ENCODE results near the gene SYNE2.

Gene SYNE2

DNA sequence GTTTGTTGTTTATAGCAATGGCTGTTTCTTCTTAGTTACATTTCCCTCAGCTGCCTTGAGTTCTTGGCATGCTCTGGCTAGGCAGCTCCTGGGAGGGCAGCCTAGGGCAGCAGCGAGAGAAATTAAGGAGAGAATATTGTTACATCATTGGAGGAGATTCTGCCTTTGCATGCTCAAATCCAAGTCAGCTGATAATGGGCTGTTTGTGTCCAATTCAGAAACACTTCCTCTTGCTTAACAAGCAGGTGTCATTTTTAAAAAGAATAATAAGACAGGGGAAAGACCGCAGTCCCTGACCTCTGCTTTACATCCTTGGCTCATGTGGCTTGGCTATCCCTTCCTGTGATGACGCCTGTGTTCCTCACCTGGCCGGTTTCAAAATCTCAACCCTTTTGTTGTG, 364.5 kb downstream of the SYNE2 start:
- Histone ChIP-seq H3K27ac (ENCODE audit: poor library complexity, severe bottlenecking) (no peak overlapping the region), H3K4me3 (ENCODE audit: severe bottlenecking) (no peak overlapping the region), H3K4me1 (ENCODE audit: insufficient read depth, poor library complexity, severe bottlenecking) (peaks cover 4% of the 10 kb centered on the region), H3K9me3 (ENCODE audit: severe bottlenecking) (no peaks in the 10 kb centered on the region), H3K36me3 (ENCODE audit: low read depth) (peaks cover 82% of the 10 kb centered on the region), H3K27me3 (ENCODE audit: insufficient read depth, poor library complexity, severe bottlenecking) (no peaks in the 10 kb centered on the region)
- TF ChIP-seq, protein P1, sequence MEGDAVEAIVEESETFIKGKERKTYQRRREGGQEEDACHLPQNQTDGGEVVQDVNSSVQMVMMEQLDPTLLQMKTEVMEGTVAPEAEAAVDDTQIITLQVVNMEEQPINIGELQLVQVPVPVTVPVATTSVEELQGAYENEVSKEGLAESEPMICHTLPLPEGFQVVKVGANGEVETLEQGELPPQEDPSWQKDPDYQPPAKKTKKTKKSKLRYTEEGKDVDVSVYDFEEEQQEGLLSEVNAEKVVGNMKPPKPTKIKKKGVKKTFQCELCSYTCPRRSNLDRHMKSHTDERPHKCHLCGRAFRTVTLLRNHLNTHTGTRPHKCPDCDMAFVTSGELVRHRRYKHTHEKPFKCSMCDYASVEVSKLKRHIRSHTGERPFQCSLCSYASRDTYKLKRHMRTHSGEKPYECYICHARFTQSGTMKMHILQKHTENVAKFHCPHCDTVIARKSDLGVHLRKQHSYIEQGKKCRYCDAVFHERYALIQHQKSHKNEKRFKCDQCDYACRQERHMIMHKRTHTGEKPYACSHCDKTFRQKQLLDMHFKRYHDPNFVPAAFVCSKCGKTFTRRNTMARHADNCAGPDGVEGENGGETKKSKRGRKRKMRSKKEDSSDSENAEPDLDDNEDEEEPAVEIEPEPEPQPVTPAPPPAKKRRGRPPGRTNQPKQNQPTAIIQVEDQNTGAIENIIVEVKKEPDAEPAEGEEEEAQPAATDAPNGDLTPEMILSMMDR (IDR thresholded peaks at IDR 0.05; ENCODE audit: poor library complexity, severe bottlenecking): no peak
- ATAC-seq (ENCODE audit: low read depth) (no peak), DNase-seq (ENCODE audit: low spot score) (no peak)

DNA sequence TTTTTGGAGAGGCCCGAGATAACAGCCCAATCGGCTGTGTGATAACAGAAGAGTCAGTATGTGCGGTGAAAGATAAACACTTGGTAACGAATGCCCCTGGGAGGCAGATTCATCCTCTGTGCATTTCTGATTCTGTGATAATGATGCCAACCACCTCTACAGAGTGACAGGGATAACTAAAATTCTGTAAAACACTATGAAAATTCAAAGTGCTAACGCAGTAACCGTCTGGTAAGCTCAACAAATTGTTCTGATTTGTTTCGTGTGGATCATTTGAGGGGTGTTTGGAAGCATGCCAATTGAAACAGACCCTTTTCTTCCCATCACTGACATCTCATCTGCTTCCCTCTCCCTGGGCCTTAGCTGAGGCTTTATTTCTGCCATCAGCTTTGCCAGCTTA, 365.0 kb downstream of the SYNE2 start:
- H3K4me1 ChIP-seq (ENCODE audit: insufficient read depth, poor library complexity, severe bottlenecking): no peaks in the 10 kb centered on the region
- no peaks in the 10 kb centered on the region for H3K9me3 ChIP-seq (ENCODE audit: severe bottlenecking)
- no peak overlapping the region for H3K27ac ChIP-seq (ENCODE audit: poor library complexity, severe bottlenecking)
- DNase-seq (ENCODE audit: low spot score): no peak
- H3K27me3 ChIP-seq (ENCODE audit: insufficient read depth, poor library complexity, severe bottlenecking): no peaks in the 10 kb centered on the region
- H3K36me3 ChIP-seq (ENCODE audit: low read depth): peaks cover 82% of the 10 kb centered on the region
- H3K4me3 ChIP-seq (ENCODE audit: severe bottlenecking): no peak overlapping the region
- TF ChIP-seq, protein P1 (IDR thresholded peaks at IDR 0.05; ENCODE audit: poor library complexity, severe bottlenecking): no peak
- no peak for ATAC-seq (ENCODE audit: low read depth)

DNA sequence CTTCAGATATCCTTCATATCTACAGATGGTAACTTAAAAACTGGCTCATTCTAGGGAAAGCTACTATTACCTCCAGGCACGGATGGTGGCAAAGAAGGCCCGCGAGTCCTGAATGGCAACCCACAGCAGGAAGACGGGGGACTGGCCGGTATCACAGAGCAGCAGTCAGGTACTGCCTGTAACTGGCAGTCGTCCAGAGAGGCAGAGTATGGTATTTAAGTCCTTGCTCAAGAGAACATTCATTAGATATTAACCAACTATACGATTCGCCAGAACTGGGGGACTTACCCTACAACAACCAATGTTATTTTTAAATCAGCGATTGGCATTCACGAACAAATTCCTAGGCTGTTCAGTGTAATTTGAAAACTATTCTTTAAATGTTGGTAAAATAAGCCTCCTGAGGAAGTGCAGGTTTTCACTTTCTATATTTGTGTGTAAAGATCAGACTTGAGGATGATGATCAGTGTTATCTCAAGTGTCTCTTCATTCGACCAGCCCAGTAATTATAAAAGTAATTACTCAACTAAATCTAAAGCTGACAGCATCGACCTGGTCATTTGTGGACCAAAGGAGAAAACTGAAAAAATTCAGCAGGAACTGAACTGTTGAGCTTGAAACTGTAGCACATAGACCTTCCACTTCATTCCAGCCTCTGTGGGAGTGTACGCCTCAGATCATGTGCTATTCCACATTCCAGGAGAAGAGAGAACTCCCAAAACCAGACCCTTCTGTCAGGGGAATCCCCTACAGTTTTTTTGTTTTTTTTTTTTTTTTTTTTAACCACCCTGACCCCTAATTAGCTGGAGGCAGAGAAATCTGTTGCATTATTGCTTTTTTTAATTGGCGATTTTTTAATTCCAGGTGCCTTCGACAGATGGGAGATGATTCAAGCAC, 365.8 kb downstream of the SYNE2 start:
- H3K4me3 ChIP-seq (ENCODE audit: severe bottlenecking): no peak overlapping the region
- H3K36me3 ChIP-seq (ENCODE audit: low read depth): peaks cover 82% of the 10 kb centered on the region
- DNase-seq (ENCODE audit: low spot score) (no peak), ATAC-seq (ENCODE audit: low read depth) (no peak)
- H3K4me1 ChIP-seq (ENCODE audit: insufficient read depth, poor library complexity, severe bottlenecking): no peaks in the 10 kb centered on the region
- no peaks in the 10 kb centered on the region for H3K9me3 ChIP-seq (ENCODE audit: severe bottlenecking)
- no peaks in the 10 kb centered on the region for H3K27me3 ChIP-seq (ENCODE audit: insufficient read depth, poor library complexity, severe bottlenecking)
- TF ChIP-seq, protein P1 (IDR thresholded peaks at IDR 0.05; ENCODE audit: poor library complexity, severe bottlenecking): no peak
- no peak overlapping the region for H3K27ac ChIP-seq (ENCODE audit: poor library complexity, severe bottlenecking)

DNA sequence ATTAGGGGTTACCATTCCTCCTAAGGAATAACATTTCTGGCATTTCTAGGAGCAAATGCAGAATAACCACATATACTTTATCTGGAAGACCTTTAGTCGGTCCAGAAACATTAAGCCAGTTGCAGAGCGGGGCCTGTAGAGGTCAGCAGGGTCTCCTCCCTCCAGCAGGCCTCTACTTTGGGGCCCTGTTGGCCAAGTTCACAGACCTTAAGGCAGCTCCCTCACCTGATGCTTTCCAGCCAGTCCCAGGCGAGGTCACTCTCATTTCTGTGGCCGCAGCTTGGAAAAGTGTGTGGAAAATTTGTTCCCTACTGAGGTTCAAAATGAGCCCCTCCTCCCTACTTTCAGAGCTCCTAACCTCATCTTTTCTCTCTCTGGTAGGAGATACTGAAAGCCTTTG, 367.3 kb downstream of the SYNE2 start:
- ATAC-seq (ENCODE audit: low read depth): no peak
- TF ChIP-seq, protein P1 (IDR thresholded peaks at IDR 0.05; ENCODE audit: poor library complexity, severe bottlenecking): no peak

DNA sequence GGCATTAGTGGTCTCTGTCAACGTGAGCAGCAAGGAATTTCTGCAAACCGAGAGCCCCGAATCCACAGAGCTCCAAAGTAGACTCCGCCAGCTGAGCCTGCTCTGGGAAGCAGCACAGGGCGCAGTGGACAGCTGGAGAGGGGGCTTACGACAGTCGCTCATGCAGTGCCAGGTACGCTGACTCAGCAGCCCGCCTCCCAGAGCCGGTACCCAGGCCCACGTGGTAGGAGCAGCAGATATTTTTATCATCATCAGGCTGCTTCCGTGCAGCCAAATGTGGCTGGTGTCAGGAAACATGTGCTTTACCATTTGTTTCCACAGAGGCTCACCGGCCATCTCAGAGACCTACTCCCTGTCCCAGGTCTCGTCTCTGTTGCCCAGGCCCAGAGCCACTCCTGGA, 367.7 kb downstream of the SYNE2 start:
- ATAC-seq (ENCODE audit: low read depth) (no peak), DNase-seq (ENCODE audit: low spot score) (no peak)
- no peak overlapping the region for H3K27ac ChIP-seq (ENCODE audit: poor library complexity, severe bottlenecking)
- no peaks in the 10 kb centered on the region for H3K9me3 ChIP-seq (ENCODE audit: severe bottlenecking)
- peaks cover 73% of the 10 kb centered on the region for H3K36me3 ChIP-seq (ENCODE audit: low read depth)
- H3K27me3 ChIP-seq (ENCODE audit: insufficient read depth, poor library complexity, severe bottlenecking): no peaks in the 10 kb centered on the region
- H3K4me1 ChIP-seq (ENCODE audit: insufficient read depth, poor library complexity, severe bottlenecking): no peaks in the 10 kb centered on the region
- TF ChIP-seq, protein P1 (IDR thresholded peaks at IDR 0.05; ENCODE audit: poor library complexity, severe bottlenecking): no peak
- H3K4me3 ChIP-seq (ENCODE audit: severe bottlenecking): no peak overlapping the region

More for the DNA sequence above, 367.3 kb downstream of the SYNE2 start:
- Histone ChIP-seq H3K36me3 (ENCODE audit: low read depth) (peaks cover 75% of the 10 kb centered on the region), H3K9me3 (ENCODE audit: severe bottlenecking) (no peaks in the 10 kb centered on the region), H3K27ac (ENCODE audit: poor library complexity, severe bottlenecking) (no peak overlapping the region), H3K27me3 (ENCODE audit: insufficient read depth, poor library complexity, severe bottlenecking) (no peaks in the 10 kb centered on the region), H3K4me3 (ENCODE audit: severe bottlenecking) (no peak overlapping the region), H3K4me1 (ENCODE audit: insufficient read depth, poor library complexity, severe bottlenecking) (no peaks in the 10 kb centered on the region)
- DNase-seq (ENCODE audit: low spot score): no peak
